ENCODE data around the gene SLC44A4. TPM values are rescaled to one million over a fixed set of nuclear protein-coding genes. Genes with fewer than 3 reads are reported as not detected.

The SLC44A4 gene
- total RNA-seq, 1 experiment from 2014 or later, result 3.5 TPM

GRCh38 chr6:31922942-31923341 is 44.1 kb upstream of the SLC44A4 start:
- ChIA-PET POLR2A (ENCODE audit: unreplicated experiment) (no interaction called here), CTCF (no interaction called here)
- H4K20me1 ChIP-seq (ENCODE audit: low read length), result no peaks in the 10 kb centered on the region
- intact Hi-C loops (cut with micrococcal nuclease), result no loop called here
- 0 out of 2 replicates have a peak, but pooled peaks have one; percentile 38 for ATAC-seq
- H3K4me1 ChIP-seq (ENCODE audit: insufficient read depth, low read length), result no peaks in the 10 kb centered on the region
- no peaks in the 10 kb centered on the region for H3F3A ChIP-seq (ENCODE audit: low read length, unreplicated experiment)
- H3K4me2 ChIP-seq (ENCODE audit: low read length), result no peak overlapping the region
- H3K4me3 ChIP-seq (ENCODE audit: low read length), result no peak overlapping the region
- no peak overlapping the region for H3K9ac ChIP-seq (ENCODE audit: low read length)
- H2AFZ ChIP-seq (ENCODE audit: low read length), result no peak overlapping the region
- H3K9me3 ChIP-seq (ENCODE audit: low read length), result no peaks in the 10 kb centered on the region
- no peaks in the 10 kb centered on the region for H3K36me3 ChIP-seq (ENCODE audit: low read depth, low read length)
- no peaks in the 10 kb centered on the region for H3K27me3 ChIP-seq (ENCODE audit: low read length)
- no peaks in the 10 kb centered on the region for H3K9me2 ChIP-seq (replicated peaks; ENCODE audit: low read length)
- H3K27ac ChIP-seq (ENCODE audit: low read length), result no peak overlapping the region
- peak; percentile 35 for DNase-seq
- TF ChIP-seq EZH2 (IDR thresholded peaks at IDR 0.05; ENCODE audit: low read length, unreplicated experiment) (no peak), CTCF (conservative IDR thresholded peaks at IDR 0.05; ENCODE audit: low read depth, low read length) (peak; percentile 43; the same call in 1 of the 2 replicates), EZH2phosphoT487 (IDR thresholded peaks at IDR 0.05; ENCODE audit: borderline replicate concordance, low read length) (no peak)
- H3K79me2 ChIP-seq (ENCODE audit: low read length), result no peaks in the 10 kb centered on the region
- BruUV-seq (replicated peaks), result no TSS peak

- intact Hi-C loops (cut with micrococcal nuclease), result no loop called here
- no peak for DNase-seq
- POLR2A ChIA-PET (ENCODE audit: unreplicated experiment), result no interaction called here
These were observed 42.0 kb upstream of the SLC44A4 start for GRCh38 chr6:31920811-31921210.

More at GRCh38 chr6:31920811-31921210, 42.0 kb upstream of the SLC44A4 start:
- Histone ChIP-seq H4K20me1 (ENCODE audit: low read length) (no peaks in the 10 kb centered on the region), H3K4me3 (ENCODE audit: low read length) (no peak overlapping the region), H3K9ac (ENCODE audit: low read length) (no peak overlapping the region), H3K9me2 (replicated peaks; ENCODE audit: low read length) (no peaks in the 10 kb centered on the region), H2AFZ (ENCODE audit: low read length) (no peak overlapping the region), H3K9me3 (ENCODE audit: low read length) (no peaks in the 10 kb centered on the region), H3K79me2 (ENCODE audit: low read length) (no peaks in the 10 kb centered on the region), H3K27ac (ENCODE audit: low read length) (no peak overlapping the region), H3K36me3 (ENCODE audit: low read depth, low read length) (no peaks in the 10 kb centered on the region), H3K4me2 (ENCODE audit: low read length) (no peak overlapping the region), H3K4me1 (ENCODE audit: insufficient read depth, low read length) (no peaks in the 10 kb centered on the region), H3F3A (ENCODE audit: low read length, unreplicated experiment) (no peaks in the 10 kb centered on the region), H3K27me3 (ENCODE audit: low read length) (no peaks in the 10 kb centered on the region)
- BruUV-seq (replicated peaks), result no TSS peak
- CTCF ChIA-PET, result interaction anchor here (0.7 kb wide), 1 partner anchor 194 kb away, joined by 3 read pairs; no protein-coding TSS in a partner anchor
- ATAC-seq, result no peak; the same call in none of the 2 replicates
- TF ChIP-seq EZH2 (IDR thresholded peaks at IDR 0.05; ENCODE audit: low read length, unreplicated experiment) (no peak), CTCF (conservative IDR thresholded peaks at IDR 0.05; ENCODE audit: low read depth, low read length) (no peak), EZH2phosphoT487 (IDR thresholded peaks at IDR 0.05; ENCODE audit: borderline replicate concordance, low read length) (no peak)
